Omental fat pad (tissue), 4 donors: Measurements from ENCODE around the gene CCDC86. TPM values are rescaled to one million over a fixed set of nuclear protein-coding genes. Genes with fewer than 3 reads are reported as not detected.

Experiments used
- ATAC-seq: fragments of 150-250 bp; one replicate; pipeline ENCODE4 v1.9.1; 2016; ENCODE audit warnings: mild to moderate bottlenecking, moderate library complexity; ENCODE audit not compliant: low FRiP score
- DNase-seq: peaks from one replicate; pipeline ENCODE4 v3.0.0-alpha.2; 2019; ENCODE audit warnings: low spot score
- CTCF ChIP-seq, 3 donors: fragments of 450-650 bp; IDR thresholded peaks; one replicate each; pipeline ENCODE4 v1.5.1; 2016 to 2017; ENCODE audit warnings: antibody characterized with exemption in 3 of 3, mild to moderate bottlenecking in 3 of 3, moderate library complexity in 2 of 3
- total RNA-seq, 4 donors: library from RNA; depleted of rRNA; stranded (reverse); fragments of >200 nt; gene quantifications; one replicate each; pipeline ENCODE4 v1.1.0, GENCODE V29; 2016

CCDC86 gene
- total RNA-seq, 4 donors from 2014 or later: 17.5 to 68.6 (median 22.5) TPM

DNA sequence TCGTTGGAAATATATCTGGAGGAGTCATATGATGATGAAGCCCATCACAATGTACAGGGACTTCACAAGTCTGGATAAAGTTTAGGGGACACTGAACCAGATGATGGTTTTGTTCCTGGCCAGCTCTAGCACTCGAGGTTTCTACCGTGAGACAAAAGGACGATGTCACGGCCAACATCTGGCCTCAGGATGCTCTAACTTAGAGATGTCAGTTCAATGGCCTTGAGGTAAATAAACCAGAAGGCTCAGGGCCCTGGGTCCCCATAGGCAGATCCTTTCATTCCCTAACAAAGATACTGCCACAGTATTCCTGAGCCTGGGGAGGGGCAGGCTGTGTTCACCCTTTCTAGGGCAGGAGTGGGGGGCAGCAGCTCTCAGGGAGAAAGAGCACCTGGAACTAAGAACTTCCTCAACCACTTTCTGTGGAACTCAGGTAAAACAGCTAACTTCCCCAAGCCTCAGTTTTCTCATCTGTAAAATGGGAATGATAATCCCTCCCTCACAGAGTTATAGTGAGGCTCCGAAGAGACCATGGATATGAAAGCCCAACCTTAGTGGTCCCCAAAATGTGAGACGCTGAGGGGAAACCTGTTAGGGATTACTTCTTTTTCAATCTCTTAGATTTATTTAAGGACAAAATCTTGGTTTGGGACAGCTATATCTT, 38.5 kb upstream of the CCDC86 start:
- ATAC-seq (no peak), DNase-seq (no peak)
- TF ChIP-seq CTCF (IDR thresholded peaks at IDR 0.05): no peak

- ATAC-seq: no peak
- no peak for TF ChIP-seq CTCF (IDR thresholded peaks at IDR 0.05)
- no peak for DNase-seq
These were observed 32.7 kb upstream of the CCDC86 start for GRCh38 chr11:60809249-60809648.

DNA sequence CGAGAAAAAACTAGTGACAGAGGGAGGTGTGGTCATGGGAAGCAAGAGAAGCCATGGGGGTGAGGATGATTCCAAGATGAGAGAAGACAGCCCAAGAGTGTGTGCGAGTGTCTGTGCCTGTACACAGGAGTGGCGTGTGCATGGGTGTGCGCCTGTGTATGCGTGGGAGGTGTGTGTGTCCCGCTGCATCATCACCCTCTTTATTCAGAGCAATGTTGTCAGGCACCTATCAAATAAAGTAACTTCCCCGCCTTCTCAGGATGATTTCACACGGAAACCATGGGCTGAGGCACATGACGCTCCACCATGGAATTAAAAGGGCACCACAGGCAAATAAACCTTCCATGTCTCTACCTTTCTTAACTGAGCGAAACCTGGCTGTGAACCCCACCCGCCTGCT, 32.2 kb upstream of the CCDC86 start:
- no peak for TF ChIP-seq CTCF (IDR thresholded peaks at IDR 0.05)
- DNase-seq (no peak), ATAC-seq (no peak)

GRCh38 chr11:60810151-60810550, 31.8 kb upstream of the CCDC86 start:
- no peak for ATAC-seq
- no peak for DNase-seq

DNA sequence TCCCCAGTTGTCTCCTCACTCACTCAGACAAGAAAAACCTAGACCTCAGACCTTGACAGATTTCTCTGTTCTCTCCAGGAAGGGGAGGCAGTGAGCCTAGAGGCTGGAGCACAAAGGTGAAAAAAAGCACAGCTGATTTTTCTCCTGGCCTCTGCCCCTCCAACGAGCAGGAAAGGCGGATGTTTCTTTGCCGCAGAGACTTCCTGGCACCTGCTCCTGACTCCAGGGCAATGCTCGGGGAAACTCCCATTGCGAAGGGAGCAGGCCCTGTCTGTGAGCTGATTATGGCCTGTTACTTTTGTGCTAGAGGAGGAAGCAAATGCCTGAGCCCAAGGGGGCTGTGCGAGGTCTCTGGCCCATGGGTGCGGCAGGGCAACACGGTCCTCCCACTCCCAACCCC, 31.3 kb upstream of the CCDC86 start:
- DNase-seq (no peak), ATAC-seq (no peak)
- no peak for TF ChIP-seq CTCF (IDR thresholded peaks at IDR 0.05)

More at GRCh38 chr11:60810151-60810550, 31.8 kb upstream of the CCDC86 start:
- no peak for TF ChIP-seq CTCF (IDR thresholded peaks at IDR 0.05)

DNA sequence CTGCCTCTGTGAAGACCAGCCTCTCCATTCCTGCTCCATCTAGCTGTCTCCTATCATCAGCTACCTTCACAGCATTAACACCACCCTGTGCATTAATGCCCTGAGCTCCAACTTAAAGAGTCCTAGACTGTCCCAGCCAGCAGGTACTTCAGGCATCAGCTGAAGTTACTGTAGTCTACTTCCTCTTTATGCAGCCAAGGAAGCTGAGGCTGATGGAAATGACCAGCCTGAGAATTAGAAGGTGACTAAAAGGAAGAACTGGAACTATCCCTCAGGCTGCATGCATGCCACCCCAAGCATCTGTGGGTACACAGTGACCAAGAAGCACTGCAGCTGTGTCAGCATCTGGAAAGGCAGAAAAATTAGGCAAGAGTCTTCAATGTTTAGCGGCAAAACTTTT, 28.6 kb upstream of the CCDC86 start:
- no peak for TF ChIP-seq CTCF (IDR thresholded peaks at IDR 0.05)
- no peak for DNase-seq
- no peak for ATAC-seq

GRCh38 chr11:60814112-60814511, 27.8 kb upstream of the CCDC86 start:
- DNase-seq: no peak
- TF ChIP-seq CTCF (IDR thresholded peaks at IDR 0.05): no peak
- no peak for ATAC-seq
